Upper lobe of left lung (tissue), 6 donors: ENCODE results near the gene ITPRIPL2. TPM values are rescaled to one million over a fixed set of nuclear protein-coding genes. Genes with fewer than 3 reads are reported as not detected.
A peak's percentile ranks its signal among the peaks of the same experiment; 100 is the strongest.

Experiments
- ATAC-seq, 2 donors: fragments of 200-7000 bp; cut with Tn5 transposase; one replicate each; pipeline ENCODE4 v1.9.1; 2022; ENCODE audit warnings: mild to moderate bottlenecking in 2 of 2, moderate library complexity in 2 of 2; ENCODE audit not compliant: low FRiP score in 2 of 2
- DNase-seq, 2 donors: peaks; one replicate each; pipeline ENCODE4 v3.0.0-alpha.2; 2019 to 2020
- H3K27ac ChIP-seq, 4 donors: fragments of 200-600 bp; sonication (generic); one replicate each; pipeline ENCODE4 v1.5.1; 2016 to 2019
- H3K27me3 ChIP-seq, 4 donors: fragments of 200-600 bp; sonication (generic); one replicate each; pipeline ENCODE4 v1.5.1; 2017 to 2019
- H3K36me3 ChIP-seq, 4 donors: fragments of 200-600 bp; sonication (generic); one replicate each; pipeline ENCODE4 v1.5.1; 2016 to 2019
- H3K4me1 ChIP-seq, 4 donors: fragments of 200-600 bp; sonication (generic); one replicate each; pipeline ENCODE4 v1.5.1; 2018 to 2019
- H3K4me3 ChIP-seq, 4 donors: fragments of 200-600 bp; sonication (generic); one replicate each; pipeline ENCODE4 v1.5.1; 2017 to 2019; ENCODE audit warnings: mild to moderate bottlenecking in 2 of 4, moderate library complexity in 1 of 4
- H3K9me3 ChIP-seq, 4 donors: fragments of 200-600 bp; sonication (generic); one replicate each; pipeline ENCODE4 v1.5.1; 2018 to 2019
- EP300 ChIP-seq, 4 donors: sonication (generic); formaldehyde crosslinking; IDR thresholded peaks; one replicate each; pipeline ENCODE4 v1.5.1; 2017; ENCODE audit warnings: antibody characterized with exemption in 4 of 4, control low read depth in 2 of 4
- POLR2A ChIP-seq, 4 donors: fragments of 450-650 bp; IDR thresholded peaks; one replicate each; pipeline ENCODE4 v1.5.1; 2016 to 2017; ENCODE audit warnings: antibody characterized with exemption in 4 of 4, mild to moderate bottlenecking in 2 of 4
- POLR2AphosphoS5 ChIP-seq, 2 donors: sonication (generic); formaldehyde crosslinking; IDR thresholded peaks; one replicate each; pipeline ENCODE4 v1.5.1; 2017; ENCODE audit warnings: antibody characterized with exemption in 2 of 2
- WGBS, 2 donors: methylation state at CpG; one replicate each; pipeline ENCODE4 v1.1.5; 2017 to 2018; 5-methylcytosine and 5-hydroxymethylcytosine counted together
- total RNA-seq, 6 donors: library from RNA; depleted of rRNA in 4 of 6; stranded (reverse); fragments of >200 nt in 4 of 6; gene quantifications; one replicate each; pipeline versions ENCODE4 v1.1.0 to v1.2.1, GENCODE V29; 2016 to 2021
- TF ChIP-seq, protein P1 (sequence below), 6 experiments: fragments of 450-650 bp in 4 of 6; fragments of 200-600 bp in 2 of 6; sonication (generic) in 2 of 6; IDR thresholded peaks; one replicate each; pipeline ENCODE4 v1.5.1; 2016 to 2019; ENCODE audit warnings: antibody characterized with exemption in 6 of 6
- donor health status: DM: no; HTN: no; CAD: no; lungs with moderate emphysema.
- donor health status: DM: no; HTN: yes; CAD: no; lungs with severe emphysema.

The ITPRIPL2 gene
- total RNA-seq, result 10 to 100 TPM; 39.9 to 90.6 (median 57.5) TPM

DNA sequence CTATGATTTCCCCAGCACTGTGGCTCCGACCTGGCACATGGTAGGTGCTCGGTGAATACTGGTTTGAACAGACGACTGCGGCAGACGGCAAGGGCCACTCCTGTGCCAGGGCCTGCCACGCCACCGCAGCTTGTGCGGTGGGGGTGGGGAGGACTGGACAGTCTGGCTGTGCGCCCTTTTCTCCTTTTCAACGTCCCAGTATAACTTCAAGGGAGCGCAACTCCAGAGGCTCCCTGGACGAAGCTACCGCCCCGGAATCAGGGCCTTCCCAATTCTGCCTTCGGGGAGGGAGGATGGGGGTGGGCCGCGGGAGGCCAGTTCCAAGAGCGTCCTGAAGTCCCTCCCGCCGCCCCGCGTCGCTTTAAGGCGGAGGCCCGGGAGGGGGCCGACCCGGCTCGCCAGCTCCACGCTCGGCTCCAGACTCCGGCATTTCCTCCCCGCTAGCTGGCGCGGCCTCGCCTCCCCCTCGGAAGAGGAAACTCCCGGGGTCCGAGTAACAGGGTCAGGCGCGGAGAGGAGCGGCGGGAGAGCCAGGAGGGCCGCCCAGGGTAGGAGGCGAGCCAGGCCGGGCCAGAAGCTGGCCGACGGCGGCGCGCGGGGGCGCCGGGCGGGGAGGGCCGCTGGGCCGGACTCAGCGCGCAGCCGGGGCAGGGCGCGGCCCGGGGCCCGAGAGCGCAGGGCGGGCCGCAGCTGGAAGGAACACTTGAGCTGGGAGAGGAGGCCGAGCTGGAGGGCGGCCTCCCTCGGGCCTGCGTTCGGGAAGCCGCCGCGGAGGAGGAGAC is at the start of gene ITPRIPL2:
TSS of gene ITPRIPL2 (plus strand) at position 388 of the 782 bp plus-strand sequence. CDS start 498 bp downstream, outside the sequence.
- 0% methylated on average over 6 to 67 of the region's 74 CpGs for WGBS, 2 donors
- peak; percentile 87 to 95 for DNase-seq
- Histone ChIP-seq H3K27me3 (peaks cover 0 to 8% (median 0%) of the 10 kb centered on the region in 4 donors), H3K27ac (peak within 1 kb of the TSS; percentile 93 to 98 (median 97)), H3K36me3 (peaks cover 0 to 20% (median 11%) of the 10 kb centered on the region in 4 donors), H3K4me3 (peak within 1 kb of the TSS; percentile 61 to 83 (median 72)), H3K4me1 (peaks cover 43 to 56% (median 52%) of the 10 kb centered on the region in 4 donors), H3K9me3 (no peaks in the 10 kb centered on the region)
- TF ChIP-seq POLR2A (IDR thresholded peaks at IDR 0.05), result peak in 3 of 4 donors; percentile 63 to 92 (median 89)
- TF ChIP-seq, protein P1, sequence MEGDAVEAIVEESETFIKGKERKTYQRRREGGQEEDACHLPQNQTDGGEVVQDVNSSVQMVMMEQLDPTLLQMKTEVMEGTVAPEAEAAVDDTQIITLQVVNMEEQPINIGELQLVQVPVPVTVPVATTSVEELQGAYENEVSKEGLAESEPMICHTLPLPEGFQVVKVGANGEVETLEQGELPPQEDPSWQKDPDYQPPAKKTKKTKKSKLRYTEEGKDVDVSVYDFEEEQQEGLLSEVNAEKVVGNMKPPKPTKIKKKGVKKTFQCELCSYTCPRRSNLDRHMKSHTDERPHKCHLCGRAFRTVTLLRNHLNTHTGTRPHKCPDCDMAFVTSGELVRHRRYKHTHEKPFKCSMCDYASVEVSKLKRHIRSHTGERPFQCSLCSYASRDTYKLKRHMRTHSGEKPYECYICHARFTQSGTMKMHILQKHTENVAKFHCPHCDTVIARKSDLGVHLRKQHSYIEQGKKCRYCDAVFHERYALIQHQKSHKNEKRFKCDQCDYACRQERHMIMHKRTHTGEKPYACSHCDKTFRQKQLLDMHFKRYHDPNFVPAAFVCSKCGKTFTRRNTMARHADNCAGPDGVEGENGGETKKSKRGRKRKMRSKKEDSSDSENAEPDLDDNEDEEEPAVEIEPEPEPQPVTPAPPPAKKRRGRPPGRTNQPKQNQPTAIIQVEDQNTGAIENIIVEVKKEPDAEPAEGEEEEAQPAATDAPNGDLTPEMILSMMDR (IDR thresholded peaks at IDR 0.05), result peak in 4 of 6 experiments; percentile 6 to 27 (median 19)
- TF ChIP-seq EP300 (IDR thresholded peaks at IDR 0.05), result no peak
- TF ChIP-seq POLR2AphosphoS5 (IDR thresholded peaks at IDR 0.05), result peak; percentile 79 to 80
- ATAC-seq, result peak; percentile 94

DNA sequence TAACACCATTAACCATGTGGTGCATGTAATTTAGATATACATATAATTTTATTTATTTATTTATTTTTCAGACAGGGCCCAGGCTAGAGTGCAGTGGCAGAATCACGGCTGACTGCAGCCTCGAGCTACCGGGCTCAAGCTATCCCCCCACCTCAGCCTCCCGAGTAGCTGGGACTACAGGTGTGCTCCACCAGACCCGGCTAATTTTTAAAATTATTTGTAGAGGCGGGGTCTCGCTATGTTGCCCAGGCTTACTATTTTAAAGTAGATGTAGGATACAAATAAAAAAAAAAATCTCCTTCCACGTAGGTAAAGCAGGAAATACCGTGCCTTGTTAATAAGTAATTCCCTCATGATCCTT is 46.8 kb upstream of the ITPRIPL2 start:
- no peak for ATAC-seq
- H3K27me3 ChIP-seq, result no peaks in the 10 kb centered on the region
- peaks cover 10 to 18% (median 15%) of the 10 kb centered on the region in 4 donors for H3K4me1 ChIP-seq
- TF ChIP-seq POLR2AphosphoS5 (IDR thresholded peaks at IDR 0.05) (no peak), EP300 (IDR thresholded peaks at IDR 0.05) (no peak), POLR2A (IDR thresholded peaks at IDR 0.05) (no peak)
- TF ChIP-seq, protein P1 (IDR thresholded peaks at IDR 0.05), result no peak
- no peak for DNase-seq
- H3K36me3 ChIP-seq, result no peaks in the 10 kb centered on the region
- H3K27ac ChIP-seq, result peak overlapping the region; percentile 97 to 100 (median 100)
- no peaks in the 10 kb centered on the region for H3K9me3 ChIP-seq
- WGBS, 2 donors, result 65 to 68% methylated on average over 9 of the region's 9 CpGs
- H3K4me3 ChIP-seq, result peak overlapping the region in 3 of 4 donors; percentile 69 to 81 (median 70)

DNA sequence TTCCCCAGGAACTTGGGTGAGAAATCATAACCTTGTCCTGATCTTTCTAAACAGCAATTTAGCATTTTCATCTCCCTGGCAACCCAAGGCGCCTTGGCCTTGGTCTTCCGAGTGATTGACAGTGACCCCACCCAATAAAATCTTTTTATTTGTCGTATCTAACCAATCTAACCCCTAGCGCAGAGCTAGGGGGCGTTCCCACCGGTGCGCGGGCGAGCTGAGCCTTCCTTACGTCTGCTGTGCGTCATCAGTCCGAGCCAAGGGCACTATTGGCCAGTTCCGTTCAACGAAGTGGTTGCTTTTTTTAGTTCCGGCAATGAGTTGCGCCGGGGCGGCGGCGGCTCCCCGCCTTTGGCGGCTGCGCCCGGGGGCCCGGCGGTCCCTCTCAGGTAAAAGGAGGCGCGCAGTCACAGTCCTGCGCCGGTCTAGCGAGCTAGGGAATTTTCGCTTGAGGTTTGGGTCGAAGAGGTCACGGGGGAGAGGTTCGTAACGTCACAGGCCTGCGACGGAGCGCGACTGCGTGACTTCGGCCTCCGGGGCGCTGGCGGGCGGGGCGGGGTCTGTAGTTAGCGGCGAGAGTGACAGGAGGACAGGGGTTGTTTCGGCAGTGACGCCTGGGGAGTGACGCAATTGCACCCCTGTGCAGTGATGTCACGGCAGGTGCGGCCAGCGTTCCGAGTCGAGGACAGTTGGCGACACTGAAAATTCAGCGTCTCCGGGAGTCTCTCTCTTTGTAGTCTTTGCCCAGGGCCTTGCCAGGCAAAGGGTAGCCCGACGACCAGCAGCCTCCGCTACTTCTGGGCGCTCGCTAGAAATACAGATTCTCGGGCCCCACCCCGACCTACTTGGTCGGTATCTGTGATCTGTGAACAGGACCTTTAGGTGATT is 46.2 kb upstream of the ITPRIPL2 start, which contains the start of gene COQ7:
TSS of gene COQ7 (plus strand) at position 266 of the 888 bp plus-strand sequence. CDS start at position 317, 51 bp downstream.
- peaks cover 0 to 4% (median 2%) of the 10 kb centered on the region in 4 donors for H3K36me3 ChIP-seq
- H3K27ac ChIP-seq, result peak within 1 kb of the TSS; percentile 97 to 100 (median 100)
- H3K4me1 ChIP-seq, result peaks cover 10 to 18% (median 15%) of the 10 kb centered on the region in 4 donors
- WGBS, 2 donors, result 0 to 2% methylated on average over 20 to 47 of the region's 68 CpGs
- TF ChIP-seq POLR2A (IDR thresholded peaks at IDR 0.05) (peak in 3 of 4 donors; percentile 53 to 77 (median 57)), POLR2AphosphoS5 (IDR thresholded peaks at IDR 0.05) (peak; percentile 75 to 77), EP300 (IDR thresholded peaks at IDR 0.05) (peak in 1 of 4 donors; percentile 47)
- TF ChIP-seq, protein P1 (IDR thresholded peaks at IDR 0.05), result peak in 4 of 6 experiments; percentile 8 to 34 (median 21)
- H3K9me3 ChIP-seq, result no peaks in the 10 kb centered on the region
- peak; percentile 98 to 99 for ATAC-seq
- peak; percentile 98 to 99 for DNase-seq
- peak within 1 kb of the TSS; percentile 69 to 83 (median 76) for H3K4me3 ChIP-seq
- no peaks in the 10 kb centered on the region for H3K27me3 ChIP-seq

DNA sequence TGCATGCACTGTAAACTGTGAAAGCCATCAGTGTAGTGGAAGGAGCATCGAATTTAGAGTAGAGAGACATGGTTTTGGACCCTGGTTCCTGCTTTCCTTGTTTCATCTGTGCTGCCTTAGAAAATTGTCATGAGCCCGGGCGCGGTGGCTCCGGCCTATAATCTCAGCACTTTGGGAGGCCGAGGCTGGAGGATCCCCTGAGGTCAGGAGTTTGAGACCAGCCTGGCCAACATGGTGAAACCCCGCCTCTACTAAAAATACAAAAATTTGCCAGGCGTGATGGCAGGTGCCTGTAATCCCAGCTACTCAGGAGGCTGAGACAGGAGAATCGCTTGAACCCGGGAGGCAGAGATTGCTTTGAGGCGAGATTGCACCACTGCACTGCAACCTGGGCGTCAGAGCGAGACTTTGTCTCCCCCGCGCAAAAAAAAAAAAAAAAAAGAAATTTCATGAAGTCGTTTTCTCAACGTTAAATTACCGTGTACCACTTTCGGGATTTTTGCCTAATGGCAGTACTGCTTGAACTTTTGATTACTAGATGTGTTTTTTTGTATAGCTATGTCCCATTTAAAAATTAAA is 45.4 kb upstream of the ITPRIPL2 start:
- peaks cover 0 to 11% (median 9%) of the 10 kb centered on the region in 4 donors for H3K36me3 ChIP-seq
- H3K9me3 ChIP-seq, result no peaks in the 10 kb centered on the region
- ATAC-seq (no peak), DNase-seq (no peak)
- peak overlapping the region; percentile 97 to 100 (median 100) for H3K27ac ChIP-seq
- H3K4me1 ChIP-seq, result peaks cover 10 to 18% (median 15%) of the 10 kb centered on the region in 4 donors
- no peak for TF ChIP-seq POLR2A (IDR thresholded peaks at IDR 0.05)
- no peak for TF ChIP-seq EP300 (IDR thresholded peaks at IDR 0.05)
- no peaks in the 10 kb centered on the region for H3K27me3 ChIP-seq
- 47 to 49% methylated on average over 19 of the region's 19 CpGs for WGBS, 2 donors
- peak overlapping the region; percentile 69 to 83 (median 76) for H3K4me3 ChIP-seq
